Germinal center (tissue), 1 donor: ENCODE data around the gene ROCK1.

ENCODE experiments used
- DNase-seq: peaks from one replicate; pipeline ENCODE4 v3.0.0; 2012; ENCODE audit warnings: mixed read lengths, low spot score

The ROCK1 gene

DNA sequence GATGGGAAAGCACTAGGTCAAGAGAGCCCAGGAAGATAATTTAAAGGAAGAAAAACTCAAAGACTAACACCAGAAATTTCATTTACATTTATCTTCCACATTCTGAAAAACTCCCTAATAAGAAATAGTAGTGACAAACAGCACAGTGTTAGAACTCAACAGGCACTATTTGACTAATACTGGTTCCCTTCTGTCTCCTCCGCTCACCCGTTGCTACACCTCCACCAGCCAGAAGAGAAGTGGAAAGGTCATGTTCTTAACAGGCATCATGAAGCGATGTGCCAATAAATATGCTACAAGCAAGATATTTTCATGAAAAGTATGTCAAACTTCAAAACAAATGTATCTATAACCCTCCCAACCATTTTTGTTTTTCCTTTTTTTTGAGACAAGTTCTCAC, 5.7 kb downstream of the ROCK1 start:
- DNase-seq, result no peak

DNA sequence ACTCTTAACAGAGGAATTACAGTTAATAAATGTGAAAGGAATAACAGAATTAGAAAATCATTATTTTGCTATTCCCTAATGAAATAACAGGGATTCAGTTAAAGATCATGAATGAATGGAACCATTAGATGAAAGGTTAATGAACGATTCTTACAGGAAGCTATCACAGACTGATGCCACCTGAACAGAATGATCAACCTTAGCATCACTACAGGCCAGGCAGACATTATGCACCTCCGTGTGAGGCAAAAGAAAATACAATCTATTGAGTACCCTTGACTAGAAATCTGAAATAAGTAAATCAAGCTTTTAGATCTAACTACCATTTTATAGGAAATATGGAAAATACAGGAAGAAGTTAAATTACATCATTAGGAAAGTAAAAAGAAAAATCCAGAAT, 10.4 kb downstream of the ROCK1 start:
- no peak for DNase-seq

DNA sequence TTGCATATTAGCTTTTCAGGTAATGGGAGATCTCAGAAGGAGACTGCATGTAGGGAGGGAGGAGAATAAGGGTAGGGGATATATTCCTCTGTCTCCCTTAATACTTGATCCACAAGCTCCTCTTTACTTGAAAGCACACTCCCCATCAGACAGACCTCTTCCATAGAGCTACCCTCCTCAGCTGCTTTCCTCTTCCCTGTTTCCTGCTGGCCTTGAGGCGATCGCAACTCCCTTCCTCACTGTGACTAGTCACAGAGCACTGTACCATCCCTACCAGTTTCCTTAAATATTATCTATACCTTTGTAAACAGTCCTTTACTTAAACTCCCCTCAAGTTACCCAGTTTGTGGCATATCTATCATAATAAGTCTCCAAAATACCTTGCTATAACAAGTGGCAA, 10.9 kb downstream of the ROCK1 start:
- no peak for DNase-seq

DNA sequence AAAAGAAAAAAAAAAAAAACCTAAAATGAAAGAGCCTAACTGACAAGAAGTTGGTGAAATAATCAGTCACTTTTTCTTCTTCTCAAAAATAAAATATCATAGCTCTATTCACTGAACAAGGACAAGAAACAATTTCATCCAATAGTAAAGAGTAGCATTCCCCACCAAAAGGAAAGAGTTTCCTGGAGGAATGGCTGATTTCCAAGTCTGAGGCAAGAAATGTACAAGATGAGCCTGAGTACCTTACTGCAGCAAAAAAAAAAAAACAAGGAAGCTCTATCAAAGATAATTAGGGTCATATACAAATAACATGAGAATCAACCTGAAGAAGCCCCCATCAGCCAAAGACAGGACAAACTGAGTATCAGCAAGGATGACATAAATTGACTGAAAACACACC, 11.5 kb downstream of the ROCK1 start:
- DNase-seq, result no peak

DNA sequence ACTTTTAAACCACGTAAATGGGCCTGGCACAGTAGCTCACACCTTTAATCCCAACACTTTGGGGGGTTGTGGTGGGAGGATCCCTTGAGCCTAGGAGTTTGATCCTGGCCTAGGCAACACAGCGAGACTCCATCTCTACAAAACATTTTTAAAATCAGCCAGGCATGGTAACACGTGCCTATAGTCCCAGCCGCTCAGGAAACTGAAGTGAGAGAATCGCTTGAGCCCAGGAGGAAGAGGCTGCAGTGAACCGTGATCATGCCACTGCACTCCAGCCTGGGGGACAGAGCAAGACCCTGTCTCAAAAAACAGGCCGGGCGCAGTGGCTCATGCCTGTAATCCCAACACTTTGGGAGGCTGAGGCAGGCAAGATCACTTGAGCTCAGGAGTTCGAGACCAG, 12.2 kb downstream of the ROCK1 start:
- DNase-seq, result no peak

DNA sequence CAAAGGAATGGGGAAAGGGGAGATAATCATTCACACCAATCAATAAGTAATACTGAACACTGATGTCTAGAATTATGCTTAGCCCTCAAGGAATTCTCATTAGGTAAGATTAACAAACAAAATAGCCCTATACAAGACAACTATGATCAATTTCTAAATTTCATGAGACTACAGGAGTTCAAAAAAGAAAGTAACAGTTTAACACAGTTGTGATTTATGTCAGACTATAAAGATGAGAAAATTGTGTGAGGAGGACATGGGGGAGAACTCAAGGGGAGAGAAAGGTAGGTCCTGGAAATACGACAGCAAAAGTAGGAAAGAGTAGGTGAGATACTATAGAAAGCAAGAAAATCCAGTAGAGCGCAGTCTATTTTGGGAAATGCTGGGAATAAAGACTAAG, 14.9 kb downstream of the ROCK1 start:
- DNase-seq, result no peak

DNA sequence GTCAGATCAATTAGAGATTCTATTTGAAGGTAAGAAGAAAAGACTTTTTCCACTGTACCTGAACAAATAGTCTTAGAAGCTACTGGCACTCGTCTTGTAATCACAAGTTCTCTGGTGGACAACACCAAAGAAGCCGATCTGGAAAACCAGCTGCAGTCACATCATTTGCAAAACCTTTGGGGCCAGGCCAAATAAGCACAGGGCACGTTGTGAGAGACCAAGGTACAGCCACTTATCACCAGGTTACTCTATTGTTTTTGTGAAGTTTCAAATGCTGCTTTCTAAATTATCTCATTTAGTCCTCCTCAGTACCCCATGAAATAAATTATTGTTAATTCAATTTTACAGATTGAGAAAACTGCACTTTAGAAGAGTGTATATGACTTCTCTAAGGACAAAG, 18.5 kb downstream of the ROCK1 start:
- DNase-seq, result no peak

DNA sequence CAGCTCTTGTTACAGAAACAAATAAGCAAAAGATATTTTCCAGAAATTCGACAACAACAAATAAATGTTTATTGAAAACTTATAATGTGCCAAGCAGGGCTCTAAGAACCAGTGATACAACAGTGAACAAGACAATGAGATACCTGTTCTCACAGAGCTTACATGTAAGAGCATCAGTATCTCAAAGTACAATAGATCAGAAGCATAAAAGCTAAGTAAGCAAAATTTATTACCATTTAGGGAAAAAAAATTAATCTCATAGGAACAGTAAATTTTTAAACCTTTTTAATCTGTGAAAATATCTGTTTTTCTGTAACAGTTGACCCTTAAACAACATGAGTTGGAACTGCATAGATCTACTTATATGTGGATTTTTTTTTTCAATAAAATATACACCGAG, 20.9 kb downstream of the ROCK1 start:
- no peak for DNase-seq

DNA sequence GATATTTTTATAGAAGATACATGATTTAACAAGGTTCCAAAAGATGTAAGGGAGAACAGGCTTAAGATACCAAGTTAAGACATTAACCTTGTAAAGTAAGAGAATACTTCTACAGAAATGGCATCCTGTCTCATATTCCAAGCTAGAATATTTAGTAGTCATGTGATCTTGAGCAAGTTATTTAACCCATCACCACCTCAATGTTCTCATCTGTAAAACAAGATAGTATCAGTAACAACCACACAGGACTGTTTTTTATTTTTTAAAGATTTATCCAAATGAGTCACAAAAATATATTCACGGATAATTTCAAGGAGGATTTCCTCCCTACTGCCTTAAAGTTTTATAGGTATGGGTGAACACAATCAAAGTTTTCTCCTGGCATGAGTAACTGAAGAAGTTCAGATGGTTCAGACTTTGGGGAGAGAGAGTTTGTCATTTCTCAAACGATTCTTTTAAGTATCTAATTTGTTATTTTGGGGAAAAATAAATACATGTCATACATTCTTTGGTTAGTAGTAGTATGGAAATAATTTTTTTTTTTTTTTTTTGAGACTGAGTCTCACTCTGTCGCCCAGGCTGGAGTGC, 25.9 kb downstream of the ROCK1 start:
- no peak for DNase-seq

DNA sequence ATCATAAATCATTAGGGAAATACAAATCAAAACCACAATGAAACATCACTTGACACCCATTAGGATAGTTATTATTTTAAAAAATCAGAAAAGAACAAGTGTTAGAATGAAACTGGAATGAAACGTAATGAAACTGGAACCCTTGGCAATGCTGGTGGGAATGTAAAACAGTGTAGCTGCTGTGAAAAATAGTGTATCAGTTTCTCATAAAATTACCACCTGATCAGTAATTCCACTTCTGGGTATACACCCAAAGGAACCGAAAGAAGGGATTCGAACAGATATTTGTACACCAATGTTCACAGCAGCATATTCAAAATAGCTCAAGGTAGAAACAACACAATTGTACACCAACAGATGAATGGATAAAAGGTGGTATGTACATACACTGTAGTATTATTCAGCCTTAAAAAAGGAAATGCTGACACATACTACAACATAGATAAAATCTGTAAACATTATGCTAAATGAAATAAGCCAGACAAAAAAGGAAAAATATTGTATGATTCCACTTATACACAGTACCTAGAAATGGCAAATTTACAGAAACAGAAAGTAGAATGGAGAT, 27.0 kb downstream of the ROCK1 start:
- no peak for DNase-seq

DNA sequence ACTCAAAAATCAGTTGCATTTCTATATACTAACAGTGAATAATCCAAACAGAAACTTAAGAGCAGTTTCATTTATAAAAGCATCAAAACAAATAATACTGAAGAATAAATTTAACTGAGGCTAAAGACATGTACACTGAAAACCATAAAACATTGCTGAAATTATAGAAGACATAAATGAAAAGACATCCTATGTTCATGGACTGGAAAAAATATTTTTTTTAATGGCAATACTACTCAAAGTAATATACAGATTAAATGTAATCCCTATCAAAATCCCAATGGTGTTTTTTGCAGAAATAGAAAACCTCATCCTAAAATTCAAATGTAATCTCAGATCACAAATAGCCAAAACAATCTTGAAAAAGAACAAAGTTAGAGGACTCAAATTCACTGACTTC, 28.6 kb downstream of the ROCK1 start:
- DNase-seq, result no peak

DNA sequence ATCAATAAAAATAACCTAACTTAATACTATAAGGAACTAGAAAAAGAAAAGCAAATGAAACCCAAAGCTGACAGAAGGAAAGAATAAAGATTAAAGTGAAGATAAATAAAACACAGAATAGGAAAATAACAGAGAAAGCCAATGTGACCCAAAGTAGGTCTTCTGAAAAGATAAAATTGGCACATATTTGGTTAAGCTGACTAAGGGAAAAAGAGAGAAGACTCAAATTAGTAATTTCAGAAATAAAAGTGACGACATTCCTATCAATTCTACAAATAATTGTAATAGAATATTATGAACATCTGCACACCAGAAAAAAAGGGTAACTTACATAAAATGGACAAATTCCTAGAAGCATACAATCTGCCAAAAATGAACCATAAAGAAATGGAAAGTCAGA, 30.2 kb downstream of the ROCK1 start:
- DNase-seq, result no peak

DNA sequence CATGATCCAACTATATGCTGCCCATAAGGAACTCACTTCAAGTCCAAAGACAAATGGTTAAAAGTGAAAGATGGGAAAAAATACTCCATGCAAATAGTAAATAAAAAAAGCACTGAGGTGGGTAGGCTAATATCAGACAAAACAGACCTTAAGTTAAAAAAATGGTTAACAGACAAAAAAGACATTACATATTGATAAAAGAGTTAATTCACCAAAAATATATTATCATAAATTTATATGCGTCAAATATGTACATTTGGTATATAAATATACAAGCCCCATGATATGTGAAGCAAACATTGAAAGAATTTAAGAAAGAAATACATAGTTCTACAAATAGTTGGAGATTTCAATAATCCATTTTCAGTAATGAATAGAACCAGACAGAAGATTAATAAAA, 31.0 kb downstream of the ROCK1 start:
- no peak for DNase-seq

DNA sequence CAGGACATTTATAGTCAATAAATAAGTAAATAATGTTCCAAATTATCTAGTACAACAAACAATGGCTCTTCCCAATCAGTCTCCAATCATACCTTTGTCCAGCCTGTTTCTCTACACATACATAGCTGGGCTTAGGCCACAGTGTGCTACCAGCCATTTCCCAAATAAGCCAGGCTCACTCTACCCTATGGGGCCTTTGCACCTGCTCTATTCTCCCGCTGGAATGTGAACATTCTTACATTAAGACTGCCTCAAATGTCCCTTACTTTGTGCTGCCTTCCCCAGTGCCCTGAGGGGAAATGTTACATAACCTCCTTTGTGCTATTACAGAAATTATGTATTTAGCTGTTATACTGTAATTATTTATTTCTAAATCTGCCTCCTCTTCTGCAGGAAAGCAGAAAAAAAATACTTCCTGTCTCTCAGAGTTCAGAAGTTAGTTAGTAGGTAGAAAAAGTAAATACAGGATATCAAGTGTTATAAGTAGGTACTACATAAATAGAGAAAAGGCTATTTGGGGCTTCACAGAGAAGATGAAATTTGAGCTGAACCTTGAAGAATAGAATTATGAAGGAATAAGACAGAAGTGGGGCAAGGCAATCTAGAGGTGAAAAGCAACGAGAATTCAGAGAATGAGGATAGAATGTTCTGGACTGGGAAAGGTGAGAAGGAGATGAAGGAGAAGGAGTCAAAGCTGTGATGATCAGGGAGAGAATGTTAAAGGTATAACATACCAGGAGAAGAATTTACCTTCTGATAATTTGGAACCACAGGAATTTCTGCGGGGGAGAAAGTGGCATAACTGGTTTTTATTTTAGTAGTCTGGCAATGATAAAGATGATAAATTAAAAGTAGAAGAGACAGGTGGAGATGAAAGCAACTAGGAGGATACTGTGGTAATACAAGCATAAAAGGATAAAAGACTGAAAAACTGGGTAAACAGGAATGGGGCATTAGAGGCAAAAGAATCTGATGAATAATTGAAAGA, 37.0 kb downstream of the ROCK1 start:
- no peak for DNase-seq

DNA sequence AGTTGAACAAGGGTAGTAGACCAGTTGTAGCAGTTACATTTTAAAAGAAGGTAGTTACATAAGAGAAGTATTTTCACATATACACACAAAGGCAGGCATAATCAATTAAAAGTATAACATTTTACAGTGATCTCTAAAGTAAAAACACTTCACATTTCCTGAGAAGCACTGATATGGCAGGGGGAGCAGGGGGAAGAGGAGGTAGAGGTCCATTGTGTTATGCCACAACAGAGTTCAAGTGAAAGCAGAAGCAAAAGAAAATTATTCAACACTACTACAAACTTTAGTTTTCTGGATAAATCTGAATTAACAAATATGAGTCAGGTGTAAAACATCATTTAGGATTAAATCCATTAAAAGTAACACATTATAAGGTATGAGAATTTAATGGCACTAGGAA, 38.4 kb downstream of the ROCK1 start:
- no peak for DNase-seq

DNA sequence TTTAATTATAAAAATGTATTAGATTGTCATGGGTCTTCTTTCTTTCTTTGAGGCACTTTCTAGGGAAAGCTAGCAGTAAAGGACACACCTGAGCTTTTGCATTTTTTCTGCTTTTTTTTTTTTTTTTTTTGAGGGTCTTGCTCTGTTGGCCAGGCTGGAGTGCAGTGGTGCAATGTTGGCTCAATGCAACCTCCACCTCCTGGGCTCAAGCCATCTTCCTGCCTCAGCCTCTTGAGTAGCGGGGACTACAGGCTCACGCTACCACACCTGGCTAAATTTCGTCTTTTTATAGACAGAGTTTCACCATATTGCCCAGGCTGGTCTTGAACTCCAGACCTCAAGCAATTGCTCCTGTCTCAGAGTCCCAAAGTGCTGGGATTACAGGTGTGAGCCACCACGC, 40.5 kb downstream of the ROCK1 start:
- DNase-seq, result no peak

DNA sequence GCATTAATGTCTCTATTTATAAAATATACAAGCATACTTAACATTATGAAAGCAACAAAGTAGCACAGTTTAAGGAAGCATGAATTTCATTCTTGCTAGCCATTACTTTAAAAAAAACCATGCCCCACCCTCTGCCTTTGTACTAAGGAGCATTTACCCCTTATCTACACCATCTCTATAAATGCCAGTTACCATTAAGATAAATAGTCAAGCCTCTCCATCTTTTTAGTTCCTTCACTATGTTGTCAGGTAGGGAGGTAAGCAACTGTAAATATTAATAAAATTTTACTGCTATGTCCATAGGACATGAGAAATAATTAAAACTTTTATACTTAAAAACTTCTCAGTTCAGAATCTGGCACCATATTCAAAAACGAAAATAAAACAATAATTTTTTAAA, 42.1 kb downstream of the ROCK1 start:
- DNase-seq, result no peak

DNA sequence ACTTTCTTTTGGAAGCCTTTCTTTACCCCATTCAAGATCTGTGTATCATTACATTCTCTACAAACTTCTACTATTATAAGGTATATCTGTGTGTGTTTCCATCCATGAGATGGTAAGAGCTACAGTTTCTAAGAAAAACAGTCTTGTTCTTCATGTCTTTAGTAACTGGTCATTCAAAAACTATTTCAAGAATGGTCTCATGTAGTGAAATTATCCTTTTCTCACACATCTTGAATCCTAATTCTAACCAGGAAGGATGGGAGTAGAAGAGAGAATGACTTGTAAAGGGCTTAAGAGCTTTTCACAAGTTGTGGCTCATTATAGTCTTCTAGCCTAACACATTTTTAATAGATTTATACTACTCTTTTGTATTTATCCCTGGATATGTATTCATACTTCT, 47.3 kb downstream of the ROCK1 start:
- no peak for DNase-seq

DNA sequence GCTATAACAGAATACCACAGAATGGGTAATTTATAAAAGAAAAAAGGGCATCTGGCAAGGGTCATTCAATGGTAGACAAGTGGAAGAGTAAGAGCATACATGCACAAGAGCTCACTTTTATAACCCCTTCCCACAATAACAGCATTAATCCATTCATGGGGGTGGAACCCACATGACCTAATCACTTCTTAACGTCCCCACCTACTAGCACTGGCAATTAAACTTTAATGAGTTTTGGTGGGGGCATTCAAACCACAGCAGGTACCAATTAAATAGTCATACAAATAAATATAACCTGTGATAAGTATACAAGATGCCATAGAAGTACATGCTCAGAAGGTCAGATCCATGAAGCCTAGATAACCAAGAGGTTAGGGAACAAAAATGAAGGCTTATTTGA, 48.6 kb downstream of the ROCK1 start:
- DNase-seq, result no peak

DNA sequence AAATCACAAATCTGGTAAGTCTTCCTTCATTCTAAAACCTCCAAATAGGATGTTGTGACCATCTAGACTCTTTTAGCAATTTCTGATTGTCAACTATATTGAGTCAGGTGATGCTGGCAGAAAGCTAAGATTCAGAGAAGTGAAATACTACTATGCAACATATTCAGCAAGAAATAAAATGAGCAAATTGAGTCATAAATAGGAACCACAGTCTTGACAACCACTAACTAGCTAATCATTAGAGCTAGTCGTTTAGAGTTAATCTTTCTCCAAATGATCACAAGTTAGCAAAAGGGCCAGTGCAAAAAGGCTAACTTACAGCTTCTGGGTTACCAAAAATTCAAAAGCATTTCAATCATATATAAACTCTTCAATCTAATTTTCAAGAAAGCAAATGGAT, 54.5 kb downstream of the ROCK1 start:
- DNase-seq, result no peak

DNA sequence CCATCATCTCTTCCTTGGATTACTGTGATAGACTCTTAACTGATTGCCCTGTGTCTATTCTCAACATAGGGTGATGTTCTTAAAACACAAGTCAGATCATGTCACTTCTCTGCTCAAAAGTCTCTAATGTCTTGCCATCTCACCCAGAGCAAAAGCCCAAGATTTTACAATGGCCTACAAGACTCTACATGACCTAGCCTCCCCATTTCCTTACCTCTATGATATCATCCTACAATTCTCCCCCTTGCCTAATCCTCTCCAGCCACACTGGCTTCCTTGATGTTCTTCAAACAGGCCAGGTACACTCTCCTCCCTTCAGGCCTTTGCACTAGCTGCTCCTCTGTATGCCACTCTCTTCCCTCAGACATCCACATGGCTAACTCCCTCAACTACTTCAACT, 55.1 kb downstream of the ROCK1 start:
- DNase-seq, result no peak

DNA sequence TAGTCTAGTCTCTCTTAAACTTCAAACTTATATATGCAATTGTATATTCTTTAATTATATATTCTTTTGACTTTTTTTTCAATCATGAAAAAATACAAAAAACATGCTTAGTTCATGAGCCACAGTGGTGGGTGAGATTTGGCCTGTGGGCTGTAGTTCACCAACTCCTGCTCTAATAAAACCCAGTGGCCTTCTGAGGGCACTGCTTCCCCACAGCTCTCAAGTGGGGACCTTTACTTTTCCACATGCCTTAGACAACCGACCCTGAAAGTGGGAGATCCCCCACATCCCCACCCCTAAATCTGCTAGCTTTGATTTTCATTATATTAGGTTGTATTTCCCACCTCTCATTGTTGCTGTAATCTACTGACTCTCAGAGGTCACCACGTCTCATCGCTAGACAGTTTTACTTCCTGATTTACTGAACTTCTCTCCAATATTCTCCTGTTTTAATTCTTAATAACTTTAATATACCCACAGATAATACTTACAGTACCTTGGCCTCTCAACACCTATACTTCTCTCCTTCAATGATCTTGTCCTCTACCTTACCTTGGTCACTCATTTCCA, 57.3 kb downstream of the ROCK1 start:
- DNase-seq, result no peak

DNA sequence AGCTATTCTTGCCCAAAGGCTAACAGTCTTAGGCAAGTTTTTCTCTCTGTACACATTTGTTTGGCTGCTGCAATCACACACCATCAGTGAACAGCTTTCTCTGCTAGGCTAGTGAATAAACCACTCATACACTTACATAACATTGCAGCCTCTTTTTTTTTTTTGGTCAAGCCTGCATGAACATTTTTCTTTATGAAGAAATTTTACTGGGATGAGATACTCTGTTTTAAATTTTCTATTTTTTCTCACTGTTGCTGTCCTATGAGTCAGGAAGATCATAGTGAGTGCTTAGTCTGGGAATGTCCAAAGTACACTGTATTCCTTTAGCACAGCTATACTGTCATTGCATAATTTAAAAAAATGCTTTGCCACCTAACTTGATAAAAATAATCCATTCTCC, 58.5 kb downstream of the ROCK1 start:
- no peak for DNase-seq
